GM12801 (cell line): Measurements from ENCODE around the gene CARTPT.

ENCODE experiments used
- CTCF ChIP-seq: IDR thresholded peaks from one replicate; pipeline ENCODE4 v1.5.1; 2011; ENCODE audit warnings: control low read depth; ENCODE audit not compliant: insufficient read length; ENCODE audit errors: extremely low read depth

The CARTPT gene

GRCh38 chr5:71737931-71738539 is 19.0 kb downstream of the CARTPT start:
- TF ChIP-seq CTCF: no peak

- TF ChIP-seq CTCF: no peak
These were observed 19.7 kb downstream of the CARTPT start for GRCh38 chr5:71738662-71739361.

- no peak for TF ChIP-seq CTCF
These were observed 21.1 kb downstream of the CARTPT start for GRCh38 chr5:71740015-71740753.

GRCh38 chr5:71743155-71743554 is 24.1 kb downstream of the CARTPT start:
- TF ChIP-seq CTCF: no peak

GRCh38 chr5:71744009-71744790 is 25.1 kb downstream of the CARTPT start:
- TF ChIP-seq CTCF: no peak

GRCh38 chr5:71747182-71747581 is 28.1 kb downstream of the CARTPT start:
- no peak for TF ChIP-seq CTCF

- no peak for TF ChIP-seq CTCF
These were observed 29.3 kb downstream of the CARTPT start for GRCh38 chr5:71748360-71748759.
